Fibroblast of the aortic adventitia (primary cell): Measurements from ENCODE around the gene RYR3. TPM values are rescaled to one million over a fixed set of nuclear protein-coding genes. Genes with fewer than 3 reads are reported as not detected.

ENCODE experiments used
- DNase-seq: peaks from one replicate; pipeline ENCODE4 v3.0.0-alpha.2; 2010; ENCODE audit warnings: low read depth
- H3K4me3 ChIP-seq: 2 replicates; pipeline ENCODE4 v1.5.1; 2011; ENCODE audit warnings: low read depth, mild to moderate bottlenecking, control low read depth, low read length, moderate library complexity
- total RNA-seq: library from RNA; depleted of rRNA; stranded (reverse); fragments of >200 nt; gene quantifications from 2 replicates; pipeline ENCODE4 v1.2.3, GENCODE V29; 2012; ENCODE audit warnings: low replicate concordance
- TF ChIP-seq, protein P1 (sequence below): IDR thresholded peaks from 2 replicates; pipeline ENCODE4 v1.5.1; 2011; ENCODE audit warnings: mild to moderate bottlenecking, low read length, control low read depth, inconsistent platforms; ENCODE audit not compliant: insufficient read depth

RYR3 gene
- total RNA-seq, 1 donor = not detected

DNA sequence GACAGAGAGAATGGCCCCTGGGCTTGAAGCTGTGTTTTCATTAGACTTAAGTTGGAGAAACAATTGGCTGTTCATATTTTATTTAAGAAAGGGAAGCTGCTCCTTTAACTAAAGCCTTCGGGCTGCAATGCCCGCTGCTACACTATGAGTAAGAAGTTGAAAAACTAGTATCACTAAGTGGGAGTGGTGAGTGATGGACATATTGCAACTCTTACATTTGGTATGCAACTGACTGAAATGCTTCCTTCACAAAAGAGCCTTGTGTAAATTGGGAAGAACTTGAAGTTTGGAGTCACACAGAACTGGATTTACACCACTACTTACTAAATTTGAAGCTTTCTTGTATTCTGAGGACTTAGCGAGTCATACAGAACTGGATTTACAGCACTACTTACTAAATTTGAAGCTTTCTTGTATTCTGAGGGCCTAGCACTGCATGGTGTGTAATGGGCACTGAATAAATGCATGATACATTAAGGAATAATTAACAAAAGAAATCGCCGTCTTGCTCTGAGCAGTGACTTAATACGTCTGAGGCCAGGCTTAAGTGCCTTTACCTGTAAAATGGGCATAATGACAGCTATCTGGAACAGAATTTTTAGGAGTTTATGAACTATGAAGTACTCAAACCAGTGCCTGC is 149.5 kb downstream of the RYR3 start:
- no peak for DNase-seq
- no peak overlapping the region for H3K4me3 ChIP-seq
- TF ChIP-seq, protein P1, sequence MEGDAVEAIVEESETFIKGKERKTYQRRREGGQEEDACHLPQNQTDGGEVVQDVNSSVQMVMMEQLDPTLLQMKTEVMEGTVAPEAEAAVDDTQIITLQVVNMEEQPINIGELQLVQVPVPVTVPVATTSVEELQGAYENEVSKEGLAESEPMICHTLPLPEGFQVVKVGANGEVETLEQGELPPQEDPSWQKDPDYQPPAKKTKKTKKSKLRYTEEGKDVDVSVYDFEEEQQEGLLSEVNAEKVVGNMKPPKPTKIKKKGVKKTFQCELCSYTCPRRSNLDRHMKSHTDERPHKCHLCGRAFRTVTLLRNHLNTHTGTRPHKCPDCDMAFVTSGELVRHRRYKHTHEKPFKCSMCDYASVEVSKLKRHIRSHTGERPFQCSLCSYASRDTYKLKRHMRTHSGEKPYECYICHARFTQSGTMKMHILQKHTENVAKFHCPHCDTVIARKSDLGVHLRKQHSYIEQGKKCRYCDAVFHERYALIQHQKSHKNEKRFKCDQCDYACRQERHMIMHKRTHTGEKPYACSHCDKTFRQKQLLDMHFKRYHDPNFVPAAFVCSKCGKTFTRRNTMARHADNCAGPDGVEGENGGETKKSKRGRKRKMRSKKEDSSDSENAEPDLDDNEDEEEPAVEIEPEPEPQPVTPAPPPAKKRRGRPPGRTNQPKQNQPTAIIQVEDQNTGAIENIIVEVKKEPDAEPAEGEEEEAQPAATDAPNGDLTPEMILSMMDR = no peak

DNA sequence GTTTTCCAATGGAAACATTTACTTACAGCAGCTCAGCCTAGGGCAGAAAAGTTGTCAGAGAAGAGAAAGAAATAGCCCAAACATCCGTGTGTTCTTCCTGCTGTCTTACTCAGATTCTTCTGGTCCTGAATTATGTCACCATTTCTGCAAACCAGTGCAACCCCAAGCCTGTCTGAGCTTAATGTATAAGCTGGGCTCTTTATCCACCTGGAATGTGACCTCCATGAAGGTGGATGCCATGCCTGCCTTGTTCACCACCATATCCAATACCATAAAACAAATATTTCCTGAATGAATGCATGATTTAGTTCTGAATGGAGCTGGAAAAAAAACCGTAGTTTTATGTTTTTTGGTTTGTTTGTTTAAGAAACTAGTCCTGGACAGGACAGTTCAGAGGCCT is 150.9 kb downstream of the RYR3 start:
- TF ChIP-seq, protein P1 = no peak

DNA sequence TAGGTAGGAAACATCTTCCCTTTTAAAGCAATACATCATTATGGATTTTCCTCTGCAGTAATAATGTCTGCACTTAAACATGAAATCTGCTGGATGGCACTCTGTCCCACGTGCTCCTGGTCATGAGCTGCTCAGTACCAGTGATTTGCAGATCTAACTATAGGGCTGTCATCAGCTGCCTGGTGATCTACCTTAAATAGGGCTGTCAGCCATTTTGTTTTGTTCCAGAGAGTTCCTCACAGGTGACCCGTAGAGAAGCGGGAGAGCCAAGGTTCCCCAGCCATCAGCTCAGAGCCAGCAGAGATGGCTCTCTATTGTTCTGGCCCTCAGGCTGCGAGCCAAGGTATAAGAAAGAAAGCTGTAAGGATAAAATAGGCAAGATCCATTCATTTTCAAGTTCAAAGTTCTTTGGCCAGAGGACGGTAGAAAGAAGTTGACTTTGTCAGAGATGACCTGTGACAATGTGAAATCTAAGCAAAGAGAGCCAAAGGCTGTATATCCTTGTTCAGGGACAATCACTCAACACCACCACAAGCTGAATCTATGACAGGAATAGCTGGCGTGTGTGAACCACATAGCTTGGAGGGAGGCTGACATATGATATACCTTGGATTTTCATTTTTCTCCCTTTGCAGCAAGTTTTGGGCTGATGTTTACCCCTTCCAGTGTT is 156.5 kb downstream of the RYR3 start:
- TF ChIP-seq, protein P1 = no peak
- DNase-seq = no peak
- H3K4me3 ChIP-seq = no peak overlapping the region

More for the DNA sequence above, 150.9 kb downstream of the RYR3 start:
- no peak for DNase-seq
- no peak overlapping the region for H3K4me3 ChIP-seq

DNA sequence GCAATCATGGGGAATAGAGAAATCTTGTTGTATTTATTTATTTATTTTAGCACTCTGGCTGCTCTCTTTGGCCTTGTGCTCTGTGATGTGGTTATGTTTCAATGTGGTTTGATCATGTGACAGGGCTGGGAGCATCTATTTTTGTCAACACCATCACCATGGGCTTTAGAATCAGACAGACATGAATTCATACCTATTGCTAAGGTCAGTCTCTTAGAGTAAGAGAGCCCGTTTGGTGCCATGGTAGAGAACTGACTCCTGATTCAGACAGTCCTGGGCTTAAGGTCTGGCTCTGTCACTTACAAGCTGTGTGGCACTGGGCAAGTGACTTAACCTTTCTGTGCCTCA is 157.0 kb downstream of the RYR3 start:
- TF ChIP-seq, protein P1 = no peak
- H3K4me3 ChIP-seq = no peak overlapping the region
- DNase-seq = no peak

DNA sequence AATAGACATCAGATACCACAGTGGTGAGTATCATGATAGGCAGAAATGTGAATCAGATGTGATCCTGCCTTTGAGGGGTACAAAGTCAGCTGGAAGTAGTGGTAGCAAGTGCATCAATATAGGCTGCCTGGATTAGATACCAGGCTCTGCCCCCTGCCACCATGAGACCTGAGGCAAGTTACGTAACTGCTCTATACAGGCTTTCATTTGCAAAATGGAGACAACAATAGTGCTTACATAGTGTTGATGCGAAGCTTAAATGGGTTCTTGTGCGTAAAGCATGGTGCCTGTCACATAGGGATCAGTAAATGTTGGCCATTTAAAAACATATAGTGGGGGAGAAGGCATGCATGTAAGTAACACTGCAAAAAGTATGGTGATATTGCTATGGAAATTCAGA is 158.0 kb downstream of the RYR3 start:
- H3K4me3 ChIP-seq = no peak overlapping the region
- TF ChIP-seq, protein P1 = no peak
- DNase-seq = no peak

DNA sequence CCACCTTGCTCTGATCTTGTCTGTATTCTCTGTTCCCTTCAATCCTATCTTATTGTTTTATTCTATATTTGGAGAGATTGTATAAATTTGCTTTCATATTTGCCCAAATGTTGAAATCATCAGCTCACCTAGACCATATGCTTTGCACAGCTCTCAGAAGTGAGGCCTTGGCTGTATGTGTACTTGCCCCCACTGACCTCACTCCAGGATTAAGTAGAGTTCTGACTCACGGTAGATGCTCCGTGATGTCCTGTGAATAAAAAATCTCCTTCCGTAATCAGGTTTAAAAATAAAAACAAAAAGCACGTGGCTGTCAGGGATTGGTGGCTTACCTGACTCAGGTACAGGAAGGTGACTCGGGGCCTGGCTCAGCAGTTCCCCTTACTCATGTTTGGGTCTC is 162.2 kb downstream of the RYR3 start:
- TF ChIP-seq, protein P1 = no peak
- no peak overlapping the region for H3K4me3 ChIP-seq
- DNase-seq = no peak
